AG10803 (cell line): Measurements from ENCODE around the gene LPGAT1.
"Not testable (repeated sequence)": the region's sequence is repeated elsewhere in the genome, so short reads cannot be mapped to it uniquely, and the experiment has no call there.

Source experiments
- DNase-seq: peaks from one replicate; pipeline ENCODE4 v3.0.0; 2010; ENCODE audit warnings: low read depth
- H3K4me3 ChIP-seq: 2 replicates; pipeline ENCODE4 v1.5.1; 2011; ENCODE audit warnings: mild to moderate bottlenecking, low read length, control low read depth
- CTCF ChIP-seq: conservative IDR thresholded peaks from 2 replicates; pipeline ENCODE4 v1.5.1; 2011; ENCODE audit warnings: mild to moderate bottlenecking, low read length, control low read depth, inconsistent platforms

Gene LPGAT1

DNA sequence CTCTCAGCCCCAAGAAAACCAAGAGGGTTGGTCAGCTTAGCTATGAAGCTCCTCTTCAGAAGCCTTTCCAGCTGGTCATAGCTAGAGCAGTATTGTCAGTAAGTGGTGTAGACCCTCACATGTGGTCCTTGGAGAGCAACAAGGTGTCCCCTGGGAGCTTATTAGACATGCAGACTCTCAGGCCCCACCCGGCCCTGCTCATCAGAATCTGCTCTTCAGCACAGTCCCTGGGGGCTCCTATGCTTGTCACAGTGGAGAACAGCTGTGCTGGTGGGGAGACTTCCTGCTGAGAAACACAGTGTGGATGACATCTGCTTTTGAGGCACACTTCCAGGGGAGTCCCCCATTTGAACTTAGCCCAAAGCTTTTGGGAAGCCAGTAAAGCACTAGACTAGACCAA lies 133.2 kb downstream of the LPGAT1 start:
- TF ChIP-seq CTCF = no peak
- no peak for DNase-seq
- H3K4me3 ChIP-seq = no peak overlapping the region

- no peak for DNase-seq
- H3K4me3 ChIP-seq = no peak overlapping the region
- TF ChIP-seq CTCF = no peak
Measured at GRCh38 chr1:211695135-211695816, 135.3 kb downstream of the LPGAT1 start.

DNA sequence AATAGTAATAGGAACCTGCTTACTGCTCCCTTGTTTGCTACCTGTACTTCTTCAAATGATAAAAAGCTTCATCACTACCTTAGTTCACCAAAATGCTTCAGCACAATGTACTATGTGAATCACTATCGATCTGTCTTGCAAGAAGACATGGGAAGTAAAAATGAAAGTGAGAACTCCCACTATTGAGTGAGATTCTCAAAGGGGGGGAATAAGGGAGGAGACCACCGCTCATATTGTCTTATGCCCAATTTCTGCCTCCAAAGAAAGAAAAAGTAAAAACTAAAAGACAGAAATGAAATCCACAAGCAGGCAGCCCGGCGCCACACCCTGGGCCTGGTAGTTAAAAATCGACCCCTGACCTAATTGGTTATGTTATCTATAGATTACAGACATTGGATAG lies 136.7 kb downstream of the LPGAT1 start:
- H3K4me3 ChIP-seq, DNase-seq: not testable (repeated sequence)
